ENCODE results near the gene KCNK5.

The KCNK5 gene

DNA sequence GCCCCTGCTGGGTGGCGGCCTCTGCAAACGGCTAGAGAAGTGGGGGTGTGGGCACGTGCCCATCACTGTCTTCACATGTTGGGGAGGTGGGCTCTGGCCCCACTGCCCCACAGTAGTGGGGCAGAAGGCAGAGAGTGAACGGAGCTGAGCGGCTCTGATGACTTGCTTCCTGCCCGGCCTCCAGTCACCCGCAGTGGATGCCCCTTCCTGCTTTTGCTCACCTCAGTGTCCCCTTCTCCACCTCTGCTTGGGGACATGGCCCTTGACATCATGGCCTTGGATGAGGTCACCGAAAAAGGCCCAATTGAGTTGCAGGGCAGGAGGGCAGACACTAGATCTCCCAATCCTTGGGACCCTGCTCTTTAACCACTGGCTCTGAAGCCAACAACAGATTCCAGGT lies 40.1 kb downstream of the KCNK5 start:
- DNase-seq (ENCODE audit: low spot score), result no peak
- H3K27ac ChIP-seq, result no peak overlapping the region
- H3K4me3 ChIP-seq, result no peak overlapping the region
- TF ChIP-seq, protein P1, sequence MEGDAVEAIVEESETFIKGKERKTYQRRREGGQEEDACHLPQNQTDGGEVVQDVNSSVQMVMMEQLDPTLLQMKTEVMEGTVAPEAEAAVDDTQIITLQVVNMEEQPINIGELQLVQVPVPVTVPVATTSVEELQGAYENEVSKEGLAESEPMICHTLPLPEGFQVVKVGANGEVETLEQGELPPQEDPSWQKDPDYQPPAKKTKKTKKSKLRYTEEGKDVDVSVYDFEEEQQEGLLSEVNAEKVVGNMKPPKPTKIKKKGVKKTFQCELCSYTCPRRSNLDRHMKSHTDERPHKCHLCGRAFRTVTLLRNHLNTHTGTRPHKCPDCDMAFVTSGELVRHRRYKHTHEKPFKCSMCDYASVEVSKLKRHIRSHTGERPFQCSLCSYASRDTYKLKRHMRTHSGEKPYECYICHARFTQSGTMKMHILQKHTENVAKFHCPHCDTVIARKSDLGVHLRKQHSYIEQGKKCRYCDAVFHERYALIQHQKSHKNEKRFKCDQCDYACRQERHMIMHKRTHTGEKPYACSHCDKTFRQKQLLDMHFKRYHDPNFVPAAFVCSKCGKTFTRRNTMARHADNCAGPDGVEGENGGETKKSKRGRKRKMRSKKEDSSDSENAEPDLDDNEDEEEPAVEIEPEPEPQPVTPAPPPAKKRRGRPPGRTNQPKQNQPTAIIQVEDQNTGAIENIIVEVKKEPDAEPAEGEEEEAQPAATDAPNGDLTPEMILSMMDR (IDR thresholded peaks at IDR 0.05), result no peak

DNA sequence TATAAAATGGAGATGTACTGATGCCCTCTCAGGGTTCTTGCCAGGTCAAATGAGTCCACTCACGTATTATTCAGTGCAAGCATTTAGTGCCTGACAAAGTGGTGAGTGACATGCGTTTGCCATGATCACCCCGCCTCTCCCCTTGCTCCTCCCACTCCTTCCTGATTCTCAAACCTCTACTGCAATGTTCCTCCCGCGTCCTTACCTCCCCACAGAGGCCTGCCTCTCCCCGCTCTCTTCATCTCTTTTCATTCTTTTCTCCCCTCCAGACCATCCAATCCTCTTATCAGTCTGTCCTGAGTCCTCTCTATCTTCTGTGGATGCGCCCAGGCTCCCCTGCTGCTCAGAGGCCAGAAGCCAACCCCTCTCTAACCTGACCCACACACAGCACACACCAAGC lies 40.7 kb downstream of the KCNK5 start:
- no peak for DNase-seq (ENCODE audit: low spot score)
- no peak overlapping the region for H3K4me3 ChIP-seq
- no peak overlapping the region for H3K27ac ChIP-seq
- TF ChIP-seq, protein P1 (IDR thresholded peaks at IDR 0.05), result no peak

DNA sequence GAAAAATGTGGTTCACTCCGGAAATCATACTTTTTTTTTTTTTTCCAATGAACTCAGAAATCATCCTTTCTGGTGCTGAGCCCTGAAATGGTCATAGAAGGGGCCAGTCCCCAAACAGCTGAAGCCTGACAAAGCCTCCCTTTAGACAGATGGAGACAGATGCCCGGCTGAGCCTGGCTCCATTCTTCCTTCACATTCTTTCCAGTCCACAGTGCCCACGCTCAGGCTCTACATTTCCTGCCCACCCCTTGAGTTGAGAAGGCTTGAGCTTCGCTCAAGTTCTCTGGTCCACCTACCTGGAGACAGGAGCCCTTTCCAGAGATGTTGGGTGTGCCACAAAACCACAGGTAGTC lies 41.2 kb downstream of the KCNK5 start:
- Histone ChIP-seq H3K27ac (no peak overlapping the region), H3K4me3 (no peak overlapping the region)
- TF ChIP-seq, protein P1 (IDR thresholded peaks at IDR 0.05), result no peak
- DNase-seq (ENCODE audit: low spot score), result no peak

GRCh38 chr6:39184906-39185580 lies 44.2 kb downstream of the KCNK5 start:
- Histone ChIP-seq H3K27ac (no peak overlapping the region), H3K4me3 (no peak overlapping the region)
- TF ChIP-seq, protein P1 (IDR thresholded peaks at IDR 0.05), result no peak
- DNase-seq (ENCODE audit: low spot score), result no peak

GRCh38 chr6:39182604-39183003 lies 46.7 kb downstream of the KCNK5 start:
- TF ChIP-seq, protein P1 (IDR thresholded peaks at IDR 0.05), result no peak
- no peak overlapping the region for H3K27ac ChIP-seq
- H3K4me3 ChIP-seq, result no peak overlapping the region
- DNase-seq (ENCODE audit: low spot score), result no peak

GRCh38 chr6:39181826-39182225 lies 47.4 kb downstream of the KCNK5 start:
- TF ChIP-seq, protein P1 (IDR thresholded peaks at IDR 0.05), result no peak
- H3K27ac ChIP-seq, result no peak overlapping the region

GRCh38 chr6:39181333-39181732 lies 47.9 kb downstream of the KCNK5 start:
- no peak for DNase-seq (ENCODE audit: low spot score)
- H3K27ac ChIP-seq, result no peak overlapping the region
- TF ChIP-seq, protein P1 (IDR thresholded peaks at IDR 0.05), result no peak
- no peak overlapping the region for H3K4me3 ChIP-seq

More at GRCh38 chr6:39181826-39182225, 47.4 kb downstream of the KCNK5 start:
- DNase-seq (ENCODE audit: low spot score), result no peak
- H3K4me3 ChIP-seq, result no peak overlapping the region
